H1 (cell line): ENCODE data around the gene ZPR1. TPM values are rescaled to one million over a fixed set of nuclear protein-coding genes. Genes with fewer than 3 reads are reported as not detected.

ENCODE experiments used
- BACH1 ChIP-seq: IDR thresholded peaks from 2 replicates; pipeline ENCODE4 v1.6.1; 2012; ENCODE audit warnings: low read length, improper control_type of control experiment
- BCL11A ChIP-seq, 2 experiments: IDR thresholded peaks; one replicate each; pipeline ENCODE4 v1.6.1; 2011; ENCODE audit warnings: low read depth in 2 of 2, low read length in 2 of 2, mild to moderate bottlenecking in 2 of 2
- CBX8 ChIP-seq: fragments of 300-800, 300-1000 bp; sonication (generic); IDR thresholded peaks from 2 replicates; pipeline ENCODE4 v1.7.1; 2016; ENCODE audit warnings: low read depth, low read length, borderline replicate concordance
- CHD7 ChIP-seq: fragments of 300-600 bp; sonication (generic); IDR thresholded peaks from 2 replicates; pipeline ENCODE4 v1.7.1; 2012; ENCODE audit warnings: low read length, moderate library complexity, mild to moderate bottlenecking, inconsistent platforms; ENCODE audit not compliant: insufficient replicate concordance
- RNF2 ChIP-seq: fragments of 200-900, 300-1000 bp; sonication (generic); IDR thresholded peaks from 2 replicates; pipeline ENCODE4 v1.7.1; 2016; ENCODE audit warnings: borderline replicate concordance, low read depth, mild to moderate bottlenecking, antibody characterized with exemption, low read length; ENCODE audit not compliant: poor library complexity, severe bottlenecking; ENCODE audit errors: missing control alignments
- SP4 ChIP-seq: IDR thresholded peaks from 2 replicates; pipeline ENCODE4 v1.6.1; 2012; ENCODE audit warnings: low read length, inconsistent platforms
- TAF7 ChIP-seq: optimal IDR thresholded peaks from 2 replicates; pipeline ENCODE3; 2011; ENCODE audit warnings: low read depth, mild to moderate bottlenecking, inconsistent platforms, low read length, moderate library complexity, borderline replicate concordance
- polyA plus RNA-seq, 7 experiments: library from polyadenylated mRNA; depleted of rRNA in 3 of 7; stranded (reverse) in 5 of 7; unstranded in 2 of 7; fragments of >200 nt in 5 of 7; fragments of 200-250 nt in 2 of 7; gene quantifications; 1 replicate in 5 of 7; 2 replicates in 1 of 7; 4 replicates in 1 of 7; pipeline versions ENCODE4 v1.2.1 to v1.2.3, GENCODE V29; 2011 to 2013; ENCODE audit warnings: missing spikeins in 2 of 7, mixed read lengths in 2 of 7
- total RNA-seq: library from RNA; stranded (reverse); fragmentation: NEBNext Ultra II Directional; extraction: Animal tissue kit (Norgen Biotek cat#: 25700); gene quantifications from 2 replicates; pipeline ENCODE4 v1.2.1, GENCODE V29; 2021

ZPR1 gene
- total and polyA plus RNA-seq, 2 of the 8 experiments (the other 6 are each of a cell fraction or from before 2014, with no cell fraction given), result 36.7 to 70.5 TPM

- no peak for TF ChIP-seq CHD7
- no peak for TF ChIP-seq BACH1
- TF ChIP-seq RNF2, result no peak
- no peak for TF ChIP-seq BCL11A (IDR thresholded peaks at IDR 0.05; ENCODE audit: low read depth in 2 of 2, low read length in 2 of 2)
- no peak for TF ChIP-seq SP4
- no peak for TF ChIP-seq CBX8
- no peak for TF ChIP-seq TAF7
Observed at GRCh38 chr11:116724813-116725212, 63.0 kb downstream of the ZPR1 start (continued).
